NCI-H526 (cell line): ENCODE measurements around the gene HERC5.
"Not testable (repeated sequence)": the region's sequence is repeated elsewhere in the genome, so short reads cannot be mapped to it uniquely, and the experiment has no call there.

ENCODE experiments used
- DNase-seq, 2 experiments: peaks; one replicate each; lab custom pipeline; 2025; lab: John Stamatoyannopoulos, UW

Gene HERC5

GRCh38 chr4:88456670-88457306 lies at the start of gene HERC5:
HERC5 (plus strand) TSS chr4:88457119; CDS start chr4:88457270, 151 bp downstream.
- peak; percentile 43 to 84 for DNase-seq

GRCh38 chr4:88409206-88409605 lies 47.7 kb upstream of the HERC5 start:
- DNase-seq: no peak

DNA sequence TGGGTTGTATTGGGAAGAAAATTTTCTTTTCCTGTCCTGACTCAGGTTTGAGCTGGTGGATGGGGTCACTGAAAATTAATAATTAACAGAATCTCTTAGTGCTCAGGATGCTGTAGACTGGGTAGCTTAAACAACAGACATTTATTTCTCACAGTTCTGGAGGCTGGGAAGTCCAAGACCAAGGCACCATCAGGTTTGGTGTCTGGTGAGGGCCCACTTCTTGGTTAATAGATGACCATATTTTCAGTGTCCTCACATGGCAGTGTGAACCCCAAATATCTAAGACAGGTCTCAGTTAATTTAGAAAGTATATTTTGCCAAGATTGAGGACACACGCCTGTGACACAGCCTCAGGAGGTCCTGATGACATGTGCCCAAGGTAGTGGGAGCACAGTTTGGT lies 47.1 kb upstream of the HERC5 start:
- DNase-seq: no peak

DNA sequence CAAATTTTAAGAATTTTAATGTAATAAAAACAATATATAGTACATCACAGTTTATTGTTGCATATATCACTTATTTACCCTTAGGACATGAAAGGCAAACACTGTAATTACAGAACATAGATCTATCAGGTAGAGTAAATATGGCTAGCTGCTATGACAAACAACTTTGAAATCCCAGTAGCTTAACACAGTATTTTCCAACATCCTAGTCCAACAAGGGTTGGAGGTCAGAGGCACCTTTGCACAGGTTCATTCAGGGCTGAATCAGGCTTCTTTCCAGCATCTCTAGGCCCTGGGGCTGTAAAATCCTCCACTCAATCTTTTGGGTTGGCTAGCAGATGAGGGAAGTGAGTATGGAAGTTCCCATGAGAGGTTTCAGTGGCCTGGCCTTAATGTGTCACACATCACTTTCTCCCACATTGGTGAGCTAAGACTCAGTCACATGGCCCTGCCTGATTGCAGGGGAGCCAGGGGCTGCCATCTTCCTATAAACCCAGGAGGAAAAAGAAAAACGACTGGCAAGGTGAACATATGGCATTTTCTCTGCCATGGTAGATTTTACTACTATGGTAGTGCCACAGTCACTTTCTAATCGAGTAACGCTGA lies 45.3 kb upstream of the HERC5 start:
- DNase-seq: no peak

DNA sequence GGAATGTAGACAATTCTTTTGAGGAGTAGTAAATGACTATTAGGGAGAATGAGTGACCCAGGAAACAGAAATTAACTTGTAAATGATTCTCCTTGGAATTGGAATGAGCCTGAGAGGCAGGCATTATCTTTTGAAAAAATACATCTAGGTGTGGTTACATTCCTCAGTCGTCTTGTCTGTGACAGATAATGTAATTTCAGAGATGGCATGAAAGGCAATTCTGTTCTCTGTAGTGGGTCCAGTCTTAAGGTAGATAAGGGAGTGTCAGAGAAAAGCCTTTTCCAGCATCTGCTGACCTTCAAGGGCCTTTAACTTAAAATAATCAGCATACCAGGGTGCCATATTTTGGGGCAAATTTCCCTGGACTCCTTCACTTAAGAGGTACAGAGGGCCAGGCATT lies 43.1 kb upstream of the HERC5 start:
- no peak for DNase-seq

DNA sequence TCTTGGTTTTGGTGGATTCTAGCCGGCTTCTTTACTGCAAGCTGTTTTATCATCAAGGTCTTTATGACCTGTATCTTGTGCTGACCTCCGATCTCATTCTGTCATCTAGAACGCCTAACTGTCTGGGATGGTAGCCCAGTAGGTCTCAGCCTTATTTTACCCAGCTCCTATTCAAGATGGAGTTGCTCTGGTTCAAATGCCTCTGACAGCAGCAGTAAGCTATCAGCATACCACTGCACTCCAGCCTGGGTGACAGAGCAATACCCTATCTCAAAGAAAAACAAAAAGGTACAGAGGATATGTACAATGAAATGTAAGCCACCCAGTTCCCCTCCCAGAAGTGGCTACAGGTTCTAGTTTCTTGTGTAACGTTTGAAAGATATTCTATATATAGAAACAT lies 42.2 kb upstream of the HERC5 start:
- DNase-seq: no peak

DNA sequence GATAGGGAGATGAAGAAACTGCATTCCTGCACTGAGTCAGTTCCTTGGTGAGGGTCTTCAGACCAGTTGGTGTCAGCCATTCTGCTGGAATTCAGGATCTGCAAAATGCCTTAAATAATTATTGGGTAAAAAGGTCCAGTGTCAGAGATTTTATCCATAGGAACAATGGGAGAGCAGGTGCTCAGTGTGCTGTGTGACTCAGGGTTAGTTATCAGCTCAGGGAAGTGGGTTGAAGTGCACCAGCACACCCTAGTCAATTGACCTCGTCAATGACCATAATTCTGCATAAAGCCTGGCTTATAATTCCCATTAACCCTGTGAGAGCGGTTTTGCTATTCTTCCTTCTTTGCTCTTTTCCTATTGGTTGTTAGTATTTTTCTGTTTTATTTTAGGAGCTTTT lies 40.9 kb upstream of the HERC5 start:
- no peak for DNase-seq

GRCh38 chr4:88418411-88418810 lies 38.5 kb upstream of the HERC5 start:
- no peak for DNase-seq

DNA sequence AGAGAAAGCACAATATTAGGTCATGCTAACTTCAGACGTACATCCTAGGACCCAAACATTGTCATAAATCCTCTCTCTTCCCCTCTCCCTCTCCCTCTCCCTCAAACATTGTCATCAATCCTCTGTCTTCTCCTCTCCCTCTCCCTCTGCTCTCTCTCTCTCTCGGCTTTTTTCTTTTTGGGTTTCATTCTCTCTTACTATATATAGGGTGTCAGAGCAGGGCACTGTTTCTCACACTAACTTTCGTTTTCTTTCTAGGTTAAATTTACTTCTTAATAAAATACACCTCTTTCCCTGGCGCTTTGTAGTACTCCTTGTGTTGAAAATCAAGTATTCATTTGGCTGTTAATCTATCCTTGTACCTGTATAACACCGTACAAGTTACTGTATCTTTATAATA lies 37.0 kb upstream of the HERC5 start:
- no peak for DNase-seq

GRCh38 chr4:88420844-88421243 lies 36.1 kb upstream of the HERC5 start:
- DNase-seq: no peak

- DNase-seq: no peak
These were observed 34.5 kb upstream of the HERC5 start for GRCh38 chr4:88422403-88422802.

GRCh38 chr4:88429401-88429800 lies 27.5 kb upstream of the HERC5 start:
- no peak for DNase-seq

DNA sequence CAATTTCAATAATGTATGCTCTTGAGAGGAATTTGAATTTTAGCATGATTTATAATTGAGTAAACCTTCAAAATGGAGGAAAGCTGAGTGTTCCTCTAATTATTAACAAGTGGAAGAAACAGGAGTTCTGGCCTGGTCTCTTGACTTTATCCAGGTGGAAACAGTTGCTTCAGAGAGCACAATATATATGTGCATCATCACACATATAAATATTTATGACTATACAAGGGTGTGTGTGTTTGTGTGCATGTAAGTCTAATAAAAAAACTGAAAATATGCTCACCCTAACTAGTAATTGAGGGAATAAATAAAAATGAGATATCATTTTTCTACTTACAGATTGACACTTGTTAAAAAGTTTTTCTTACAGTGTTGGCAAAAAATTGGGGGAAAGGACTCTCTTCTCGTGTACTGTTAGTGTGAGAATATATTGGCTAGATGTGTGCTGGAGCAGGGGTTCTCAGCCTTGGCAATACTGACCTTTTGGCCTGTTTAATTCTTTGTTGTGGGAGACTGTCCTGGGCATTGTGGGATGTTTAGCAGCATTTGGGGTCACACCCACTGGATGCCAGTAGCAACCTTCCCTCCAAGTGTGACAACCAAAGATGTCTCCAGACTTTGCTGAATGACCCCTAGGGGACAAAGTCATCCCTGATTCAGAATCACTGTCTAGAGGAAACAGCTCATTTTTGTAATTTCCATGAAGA lies 20.8 kb upstream of the HERC5 start:
- DNase-seq: no peak

GRCh38 chr4:88437873-88438272 lies 19.0 kb upstream of the HERC5 start:
- DNase-seq: not testable (repeated sequence)

GRCh38 chr4:88439161-88439760 lies 17.7 kb upstream of the HERC5 start:
- DNase-seq: no peak

DNA sequence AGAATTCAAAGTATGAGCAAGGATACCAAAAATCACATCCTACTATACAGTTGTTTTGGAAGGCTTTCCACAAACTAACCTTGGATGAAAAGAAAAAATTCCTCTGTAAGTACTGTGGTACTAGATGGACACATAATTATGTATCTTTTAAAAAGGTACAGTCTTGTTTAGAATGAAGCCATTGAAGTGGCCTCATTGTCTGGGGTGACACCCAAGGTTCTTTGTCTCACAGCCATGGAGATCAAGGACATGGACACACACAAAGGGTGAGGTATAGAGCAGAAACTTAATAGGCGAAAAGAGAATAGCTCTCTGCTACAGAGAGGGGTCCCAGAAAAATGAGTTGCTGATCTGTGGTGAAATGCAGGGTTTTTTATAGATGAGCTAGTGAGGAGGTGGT lies 16.8 kb upstream of the HERC5 start:
- DNase-seq: no peak

GRCh38 chr4:88441696-88442095 lies 15.2 kb upstream of the HERC5 start:
- no peak for DNase-seq

- no peak for DNase-seq
These were observed 14.2 kb upstream of the HERC5 start for GRCh38 chr4:88442689-88443191.

- DNase-seq: no peak
These were observed 13.4 kb upstream of the HERC5 start for GRCh38 chr4:88443486-88443885.

DNA sequence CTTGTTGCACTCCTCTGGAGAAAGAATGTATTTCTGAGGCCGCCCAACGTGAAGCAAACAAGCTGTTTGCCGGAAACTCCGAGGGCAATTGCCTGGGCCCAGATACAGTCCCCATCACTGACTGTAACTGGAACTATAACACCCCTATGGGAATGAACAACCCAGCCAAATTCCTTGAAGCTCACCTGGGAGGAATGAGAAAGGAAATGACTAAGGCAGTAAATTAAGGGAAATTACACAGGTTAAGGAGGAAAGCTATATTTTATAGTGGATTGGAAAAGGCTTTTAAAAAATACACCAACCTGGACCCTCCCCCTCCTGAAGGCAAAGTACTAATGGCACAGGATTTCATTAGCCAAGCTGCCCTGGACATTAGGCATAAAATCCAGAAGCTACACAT lies 11.7 kb upstream of the HERC5 start:
- DNase-seq: no peak

- DNase-seq: no peak
These were observed 10.8 kb upstream of the HERC5 start for GRCh38 chr4:88446124-88446523.

DNA sequence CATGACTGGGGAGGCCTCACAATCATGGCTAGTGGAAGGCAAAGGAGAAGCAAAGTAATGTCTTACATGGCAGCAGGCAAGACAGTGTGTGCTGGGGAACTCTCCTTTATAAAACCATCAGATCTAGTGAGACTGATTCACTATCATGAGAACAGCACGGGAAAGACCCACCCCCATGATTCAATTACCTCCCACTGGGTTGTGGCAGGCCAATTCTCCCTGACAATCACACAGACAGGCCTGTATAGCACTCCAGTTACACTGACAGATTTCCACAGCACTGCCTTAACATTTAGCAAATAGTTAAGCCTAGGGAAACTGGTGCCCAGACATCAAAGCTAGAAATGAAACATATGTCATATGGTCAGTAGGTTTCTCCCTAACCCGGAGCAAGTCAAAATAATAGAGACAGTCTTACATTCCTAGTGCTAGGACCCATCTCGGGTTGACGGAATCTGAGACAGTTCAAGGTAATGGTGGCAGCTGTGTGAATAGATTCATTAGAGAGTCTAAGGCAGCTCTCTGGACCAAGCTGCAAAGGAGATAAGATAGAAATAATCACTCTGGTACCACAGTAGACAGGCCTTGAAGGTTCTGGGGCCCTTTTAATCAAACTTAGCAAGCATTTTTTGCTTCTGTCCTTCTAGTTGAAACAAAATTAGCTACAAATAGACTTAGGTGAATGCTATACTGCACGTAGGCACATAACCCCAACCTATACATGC lies 9.4 kb upstream of the HERC5 start:
- no peak for DNase-seq
